ENCODE data around the gene D2HGDH. TPM values are rescaled to one million over a fixed set of nuclear protein-coding genes. Genes with fewer than 3 reads are reported as not detected.

D2HGDH gene
- total and polyA plus RNA-seq, 2 experiments from 2014 or later: 3.7 to 17.3 TPM

DNA sequence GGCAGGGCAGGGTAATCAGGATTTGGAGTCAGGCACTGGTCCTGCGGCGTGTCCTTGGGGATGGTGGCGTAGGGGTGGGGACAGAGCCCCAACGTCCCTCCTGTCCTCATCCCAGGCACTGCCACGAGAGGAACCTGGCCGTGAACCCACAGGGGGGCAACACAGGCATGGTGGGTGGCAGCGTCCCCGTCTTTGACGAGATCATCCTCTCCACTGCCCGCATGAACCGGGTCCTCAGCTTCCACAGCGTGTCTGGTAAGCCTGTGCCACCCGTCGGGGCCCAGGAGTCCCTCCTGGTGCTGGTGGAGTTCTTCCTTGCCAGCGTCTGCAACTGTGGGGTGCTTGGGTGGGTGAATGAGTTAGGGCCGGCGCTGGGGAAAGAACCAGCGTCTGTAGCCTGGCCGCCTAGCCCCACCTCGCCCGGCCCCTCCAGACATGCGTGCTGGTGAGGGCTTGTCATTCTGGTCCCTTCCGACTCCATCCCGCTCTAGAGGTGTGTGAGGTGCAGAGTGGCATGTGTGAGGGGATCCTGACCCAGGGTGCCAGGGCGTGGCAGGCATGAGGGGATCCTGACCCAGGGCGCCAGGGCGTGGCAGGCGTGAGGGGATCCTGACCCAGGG, 8.0 kb downstream of the D2HGDH start:
- H3K4me2 ChIP-seq: no peak overlapping the region
- ATAC-seq: no peak
- no peak overlapping the region for H3K4me3 Mint-ChIP-seq

More for the DNA sequence above, 8.0 kb downstream of the D2HGDH start:
- Mint-ChIP-seq H3K27ac (no peak overlapping the region), H3K36me3 (ENCODE audit: low read depth) (peaks cover 23% of the 10 kb centered on the region), H3K4me1 (no peaks in the 10 kb centered on the region), H3K9me3 (no peaks in the 10 kb centered on the region), H3K27me3 (ENCODE audit: insufficient read depth, low read depth, poor library complexity) (peaks cover 7% of the 10 kb centered on the region)
- no peak for DNase-seq (ENCODE audit: low spot score)
- Histone ChIP-seq H2AFZ (no peak overlapping the region), H3K79me2 (replicated peaks; ENCODE audit: insufficient read depth) (no peaks in the 10 kb centered on the region), H3K9me2 (ENCODE audit: insufficient read depth) (no peaks in the 10 kb centered on the region), H3F3A (replicated peaks; ENCODE audit: low read depth) (no peaks in the 10 kb centered on the region), H3K27ac (ENCODE audit: low read depth) (no peak overlapping the region), H3K4me1 (ENCODE audit: insufficient read depth) (no peaks in the 10 kb centered on the region), H3K36me3 (ENCODE audit: insufficient read depth) (no peaks in the 10 kb centered on the region), H4K20me1 (replicated peaks; ENCODE audit: insufficient read depth) (no peaks in the 10 kb centered on the region), H3K4me3 (no peak overlapping the region), H3K27me3 (ENCODE audit: insufficient read depth) (no peaks in the 10 kb centered on the region)
- TF ChIP-seq EZH2 (IDR thresholded peaks at IDR 0.05; ENCODE audit: low read depth, unreplicated experiment): no peak
- TF ChIP-seq POLR2AphosphoS5 (IDR thresholded peaks at IDR 0.05; ENCODE audit: low read depth): no peak
- no peak for TF ChIP-seq ZNF331 (CRISPR knock-in tag; IDR thresholded peaks at IDR 0.05; ENCODE audit: low read depth)
- TF ChIP-seq, protein P1, sequence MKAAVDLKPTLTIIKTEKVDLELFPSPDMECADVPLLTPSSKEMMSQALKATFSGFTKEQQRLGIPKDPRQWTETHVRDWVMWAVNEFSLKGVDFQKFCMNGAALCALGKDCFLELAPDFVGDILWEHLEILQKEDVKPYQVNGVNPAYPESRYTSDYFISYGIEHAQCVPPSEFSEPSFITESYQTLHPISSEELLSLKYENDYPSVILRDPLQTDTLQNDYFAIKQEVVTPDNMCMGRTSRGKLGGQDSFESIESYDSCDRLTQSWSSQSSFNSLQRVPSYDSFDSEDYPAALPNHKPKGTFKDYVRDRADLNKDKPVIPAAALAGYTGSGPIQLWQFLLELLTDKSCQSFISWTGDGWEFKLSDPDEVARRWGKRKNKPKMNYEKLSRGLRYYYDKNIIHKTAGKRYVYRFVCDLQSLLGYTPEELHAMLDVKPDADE (IDR thresholded peaks at IDR 0.05): no peak
- no peak for TF ChIP-seq JUNB (IDR thresholded peaks at IDR 0.05; ENCODE audit: unreplicated experiment)
- TF ChIP-seq, protein P2, sequence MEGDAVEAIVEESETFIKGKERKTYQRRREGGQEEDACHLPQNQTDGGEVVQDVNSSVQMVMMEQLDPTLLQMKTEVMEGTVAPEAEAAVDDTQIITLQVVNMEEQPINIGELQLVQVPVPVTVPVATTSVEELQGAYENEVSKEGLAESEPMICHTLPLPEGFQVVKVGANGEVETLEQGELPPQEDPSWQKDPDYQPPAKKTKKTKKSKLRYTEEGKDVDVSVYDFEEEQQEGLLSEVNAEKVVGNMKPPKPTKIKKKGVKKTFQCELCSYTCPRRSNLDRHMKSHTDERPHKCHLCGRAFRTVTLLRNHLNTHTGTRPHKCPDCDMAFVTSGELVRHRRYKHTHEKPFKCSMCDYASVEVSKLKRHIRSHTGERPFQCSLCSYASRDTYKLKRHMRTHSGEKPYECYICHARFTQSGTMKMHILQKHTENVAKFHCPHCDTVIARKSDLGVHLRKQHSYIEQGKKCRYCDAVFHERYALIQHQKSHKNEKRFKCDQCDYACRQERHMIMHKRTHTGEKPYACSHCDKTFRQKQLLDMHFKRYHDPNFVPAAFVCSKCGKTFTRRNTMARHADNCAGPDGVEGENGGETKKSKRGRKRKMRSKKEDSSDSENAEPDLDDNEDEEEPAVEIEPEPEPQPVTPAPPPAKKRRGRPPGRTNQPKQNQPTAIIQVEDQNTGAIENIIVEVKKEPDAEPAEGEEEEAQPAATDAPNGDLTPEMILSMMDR (conservative IDR thresholded peaks at IDR 0.05; ENCODE audit: low read depth in 2 of 2): no peak
- TF ChIP-seq, protein P3, sequence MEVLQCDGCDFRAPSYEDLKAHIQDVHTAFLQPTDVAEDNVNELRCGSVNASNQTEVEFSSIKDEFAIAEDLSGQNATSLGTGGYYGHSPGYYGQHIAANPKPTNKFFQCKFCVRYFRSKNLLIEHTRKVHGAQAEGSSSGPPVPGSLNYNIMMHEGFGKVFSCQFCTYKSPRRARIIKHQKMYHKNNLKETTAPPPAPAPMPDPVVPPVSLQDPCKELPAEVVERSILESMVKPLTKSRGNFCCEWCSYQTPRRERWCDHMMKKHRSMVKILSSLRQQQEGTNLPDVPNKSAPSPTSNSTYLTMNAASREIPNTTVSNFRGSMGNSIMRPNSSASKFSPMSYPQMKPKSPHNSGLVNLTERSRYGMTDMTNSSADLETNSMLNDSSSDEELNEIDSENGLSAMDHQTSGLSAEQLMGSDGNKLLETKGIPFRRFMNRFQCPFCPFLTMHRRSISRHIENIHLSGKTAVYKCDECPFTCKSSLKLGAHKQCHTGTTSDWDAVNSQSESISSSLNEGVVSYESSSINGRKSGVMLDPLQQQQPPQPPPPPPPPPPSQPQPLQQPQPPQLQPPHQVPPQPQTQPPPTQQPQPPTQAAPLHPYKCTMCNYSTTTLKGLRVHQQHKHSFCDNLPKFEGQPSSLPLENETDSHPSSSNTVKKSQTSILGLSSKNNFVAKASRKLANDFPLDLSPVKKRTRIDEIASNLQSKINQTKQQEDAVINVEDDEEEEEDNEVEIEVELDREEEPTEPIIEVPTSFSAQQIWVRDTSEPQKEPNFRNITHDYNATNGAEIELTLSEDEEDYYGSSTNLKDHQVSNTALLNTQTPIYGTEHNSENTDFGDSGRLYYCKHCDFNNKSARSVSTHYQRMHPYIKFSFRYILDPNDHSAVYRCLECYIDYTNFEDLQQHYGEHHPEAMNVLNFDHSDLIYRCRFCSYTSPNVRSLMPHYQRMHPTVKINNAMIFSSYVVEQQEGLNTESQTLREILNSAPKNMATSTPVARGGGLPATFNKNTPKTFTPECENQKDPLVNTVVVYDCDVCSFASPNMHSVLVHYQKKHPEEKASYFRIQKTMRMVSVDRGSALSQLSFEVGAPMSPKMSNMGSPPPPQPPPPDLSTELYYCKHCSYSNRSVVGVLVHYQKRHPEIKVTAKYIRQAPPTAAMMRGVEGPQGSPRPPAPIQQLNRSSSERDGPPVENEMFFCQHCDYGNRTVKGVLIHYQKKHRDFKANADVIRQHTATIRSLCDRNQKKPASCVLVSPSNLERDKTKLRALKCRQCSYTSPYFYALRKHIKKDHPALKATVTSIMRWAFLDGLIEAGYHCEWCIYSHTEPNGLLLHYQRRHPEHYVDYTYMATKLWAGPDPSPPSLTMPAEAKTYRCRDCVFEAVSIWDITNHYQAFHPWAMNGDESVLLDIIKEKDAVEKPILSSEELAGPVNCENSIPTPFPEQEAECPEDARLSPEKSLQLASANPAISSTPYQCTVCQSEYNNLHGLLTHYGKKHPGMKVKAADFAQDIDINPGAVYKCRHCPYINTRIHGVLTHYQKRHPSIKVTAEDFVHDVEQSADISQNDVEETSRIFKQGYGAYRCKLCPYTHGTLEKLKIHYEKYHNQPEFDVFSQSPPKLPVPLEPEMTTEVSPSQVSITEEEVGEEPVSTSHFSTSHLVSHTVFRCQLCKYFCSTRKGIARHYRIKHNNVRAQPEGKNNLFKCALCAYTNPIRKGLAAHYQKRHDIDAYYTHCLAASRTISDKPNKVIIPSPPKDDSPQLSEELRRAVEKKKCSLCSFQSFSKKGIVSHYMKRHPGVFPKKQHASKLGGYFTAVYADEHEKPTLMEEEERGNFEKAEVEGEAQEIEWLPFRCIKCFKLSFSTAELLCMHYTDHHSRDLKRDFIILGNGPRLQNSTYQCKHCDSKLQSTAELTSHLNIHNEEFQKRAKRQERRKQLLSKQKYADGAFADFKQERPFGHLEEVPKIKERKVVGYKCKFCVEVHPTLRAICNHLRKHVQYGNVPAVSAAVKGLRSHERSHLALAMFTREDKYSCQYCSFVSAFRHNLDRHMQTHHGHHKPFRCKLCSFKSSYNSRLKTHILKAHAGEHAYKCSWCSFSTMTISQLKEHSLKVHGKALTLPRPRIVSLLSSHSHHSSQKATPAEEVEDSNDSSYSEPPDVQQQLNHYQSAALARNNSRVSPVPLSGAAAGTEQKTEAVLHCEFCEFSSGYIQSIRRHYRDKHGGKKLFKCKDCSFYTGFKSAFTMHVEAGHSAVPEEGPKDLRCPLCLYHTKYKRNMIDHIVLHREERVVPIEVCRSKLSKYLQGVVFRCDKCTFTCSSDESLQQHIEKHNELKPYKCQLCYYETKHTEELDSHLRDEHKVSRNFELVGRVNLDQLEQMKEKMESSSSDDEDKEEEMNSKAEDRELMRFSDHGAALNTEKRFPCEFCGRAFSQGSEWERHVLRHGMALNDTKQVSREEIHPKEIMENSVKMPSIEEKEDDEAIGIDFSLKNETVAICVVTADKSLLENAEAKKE (CRISPR knock-in tag; IDR thresholded peaks at IDR 0.05): no peak
- no peak for TF ChIP-seq NANOG (IDR thresholded peaks at IDR 0.05; ENCODE audit: borderline replicate concordance)
- TF ChIP-seq, protein P4, sequence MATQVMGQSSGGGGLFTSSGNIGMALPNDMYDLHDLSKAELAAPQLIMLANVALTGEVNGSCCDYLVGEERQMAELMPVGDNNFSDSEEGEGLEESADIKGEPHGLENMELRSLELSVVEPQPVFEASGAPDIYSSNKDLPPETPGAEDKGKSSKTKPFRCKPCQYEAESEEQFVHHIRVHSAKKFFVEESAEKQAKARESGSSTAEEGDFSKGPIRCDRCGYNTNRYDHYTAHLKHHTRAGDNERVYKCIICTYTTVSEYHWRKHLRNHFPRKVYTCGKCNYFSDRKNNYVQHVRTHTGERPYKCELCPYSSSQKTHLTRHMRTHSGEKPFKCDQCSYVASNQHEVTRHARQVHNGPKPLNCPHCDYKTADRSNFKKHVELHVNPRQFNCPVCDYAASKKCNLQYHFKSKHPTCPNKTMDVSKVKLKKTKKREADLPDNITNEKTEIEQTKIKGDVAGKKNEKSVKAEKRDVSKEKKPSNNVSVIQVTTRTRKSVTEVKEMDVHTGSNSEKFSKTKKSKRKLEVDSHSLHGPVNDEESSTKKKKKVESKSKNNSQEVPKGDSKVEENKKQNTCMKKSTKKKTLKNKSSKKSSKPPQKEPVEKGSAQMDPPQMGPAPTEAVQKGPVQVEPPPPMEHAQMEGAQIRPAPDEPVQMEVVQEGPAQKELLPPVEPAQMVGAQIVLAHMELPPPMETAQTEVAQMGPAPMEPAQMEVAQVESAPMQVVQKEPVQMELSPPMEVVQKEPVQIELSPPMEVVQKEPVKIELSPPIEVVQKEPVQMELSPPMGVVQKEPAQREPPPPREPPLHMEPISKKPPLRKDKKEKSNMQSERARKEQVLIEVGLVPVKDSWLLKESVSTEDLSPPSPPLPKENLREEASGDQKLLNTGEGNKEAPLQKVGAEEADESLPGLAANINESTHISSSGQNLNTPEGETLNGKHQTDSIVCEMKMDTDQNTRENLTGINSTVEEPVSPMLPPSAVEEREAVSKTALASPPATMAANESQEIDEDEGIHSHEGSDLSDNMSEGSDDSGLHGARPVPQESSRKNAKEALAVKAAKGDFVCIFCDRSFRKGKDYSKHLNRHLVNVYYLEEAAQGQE (IDR thresholded peaks at IDR 0.05; ENCODE audit: unreplicated experiment): no peak
- TF ChIP-seq ZNF114 (CRISPR knock-in tag; IDR thresholded peaks at IDR 0.05): no peak
- TF ChIP-seq CREB1 (CRISPR knock-in tag; IDR thresholded peaks at IDR 0.05; ENCODE audit: low read depth): no peak
